Astrocyte (in vitro differentiated cells and primary cell): Measurements from ENCODE around the gene CCDC146.

Experiments
- EZH2 ChIP-seq: IDR thresholded peaks from 2 replicates; pipeline ENCODE4 v1.6.1; 2012; ENCODE audit warnings: mild to moderate bottlenecking, low read length, inconsistent platforms; ENCODE audit not compliant: insufficient read depth
- TF ChIP-seq, protein P1 (sequence below): IDR thresholded peaks from 2 replicates; pipeline ENCODE4 v1.5.1; 2011; ENCODE audit warnings: low read depth, mild to moderate bottlenecking, inconsistent platforms, low read length, moderate library complexity; ENCODE audit not compliant: insufficient read depth

- TF ChIP-seq, protein P1, sequence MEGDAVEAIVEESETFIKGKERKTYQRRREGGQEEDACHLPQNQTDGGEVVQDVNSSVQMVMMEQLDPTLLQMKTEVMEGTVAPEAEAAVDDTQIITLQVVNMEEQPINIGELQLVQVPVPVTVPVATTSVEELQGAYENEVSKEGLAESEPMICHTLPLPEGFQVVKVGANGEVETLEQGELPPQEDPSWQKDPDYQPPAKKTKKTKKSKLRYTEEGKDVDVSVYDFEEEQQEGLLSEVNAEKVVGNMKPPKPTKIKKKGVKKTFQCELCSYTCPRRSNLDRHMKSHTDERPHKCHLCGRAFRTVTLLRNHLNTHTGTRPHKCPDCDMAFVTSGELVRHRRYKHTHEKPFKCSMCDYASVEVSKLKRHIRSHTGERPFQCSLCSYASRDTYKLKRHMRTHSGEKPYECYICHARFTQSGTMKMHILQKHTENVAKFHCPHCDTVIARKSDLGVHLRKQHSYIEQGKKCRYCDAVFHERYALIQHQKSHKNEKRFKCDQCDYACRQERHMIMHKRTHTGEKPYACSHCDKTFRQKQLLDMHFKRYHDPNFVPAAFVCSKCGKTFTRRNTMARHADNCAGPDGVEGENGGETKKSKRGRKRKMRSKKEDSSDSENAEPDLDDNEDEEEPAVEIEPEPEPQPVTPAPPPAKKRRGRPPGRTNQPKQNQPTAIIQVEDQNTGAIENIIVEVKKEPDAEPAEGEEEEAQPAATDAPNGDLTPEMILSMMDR, result no peak
- no peak for TF ChIP-seq EZH2
These were observed 192.8 kb downstream of the CCDC146 start for GRCh38 chr7:77315182-77315591.
